ENCODE results near the gene NCOA1.

Gene NCOA1

DNA sequence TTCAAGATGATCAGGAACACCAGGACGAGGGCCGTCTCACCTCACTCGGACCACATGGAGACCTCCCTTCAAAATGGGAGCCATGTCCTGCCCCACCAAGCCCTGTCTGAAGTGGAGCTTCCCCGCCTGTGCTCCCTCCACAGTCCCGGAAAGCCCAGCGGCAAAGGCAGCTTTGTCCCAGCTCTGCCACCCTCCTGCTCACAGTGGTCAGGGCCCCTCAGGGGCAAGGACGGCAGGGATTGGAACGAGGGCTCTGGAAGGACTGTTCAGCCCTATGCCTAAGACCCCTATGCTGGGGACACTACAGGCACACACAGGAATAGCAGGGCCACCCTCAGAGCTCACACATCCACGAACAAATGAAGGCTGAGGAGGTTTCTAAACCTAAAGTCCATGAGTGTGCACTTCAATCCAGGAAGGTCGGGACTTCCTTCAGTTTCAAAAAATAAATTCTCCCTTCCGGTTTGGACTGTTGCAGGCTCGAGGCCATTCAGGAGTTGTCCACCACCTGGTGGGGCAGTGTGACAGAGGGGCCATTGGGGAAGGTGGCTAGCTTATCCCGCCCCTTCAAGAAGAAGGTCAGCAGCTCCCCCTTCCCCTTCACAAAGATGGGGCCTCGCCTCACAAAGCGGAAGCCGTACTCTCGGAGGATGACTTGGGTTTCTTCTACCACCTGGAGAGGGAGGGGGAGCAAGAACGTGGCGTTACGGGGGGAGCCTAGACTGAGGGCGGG, 328.6 kb downstream of the NCOA1 start:
- no peak for DNase-seq (ENCODE audit: low read depth)
- no peak overlapping the region for H3K4me3 ChIP-seq (ENCODE audit: low read length)

DNA sequence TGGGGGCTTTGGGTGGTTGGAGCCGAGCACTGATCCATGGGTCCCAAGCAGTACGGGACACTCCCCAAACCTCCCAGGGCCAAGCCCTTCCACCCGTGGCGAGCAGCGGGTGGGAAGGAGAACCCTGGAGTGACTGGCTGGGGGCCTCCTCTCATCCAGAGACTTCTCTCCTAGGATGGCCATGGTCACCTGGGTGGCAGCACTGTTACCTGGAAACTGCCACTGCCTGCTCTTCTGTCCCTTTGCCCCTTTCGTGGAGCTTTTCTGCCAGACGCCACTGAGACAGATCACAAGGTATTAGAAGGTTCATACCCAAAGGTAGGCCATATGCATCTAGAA, 329.1 kb downstream of the NCOA1 start:
- no peak overlapping the region for H3K4me3 ChIP-seq (ENCODE audit: low read length)
- TF ChIP-seq, protein P1, sequence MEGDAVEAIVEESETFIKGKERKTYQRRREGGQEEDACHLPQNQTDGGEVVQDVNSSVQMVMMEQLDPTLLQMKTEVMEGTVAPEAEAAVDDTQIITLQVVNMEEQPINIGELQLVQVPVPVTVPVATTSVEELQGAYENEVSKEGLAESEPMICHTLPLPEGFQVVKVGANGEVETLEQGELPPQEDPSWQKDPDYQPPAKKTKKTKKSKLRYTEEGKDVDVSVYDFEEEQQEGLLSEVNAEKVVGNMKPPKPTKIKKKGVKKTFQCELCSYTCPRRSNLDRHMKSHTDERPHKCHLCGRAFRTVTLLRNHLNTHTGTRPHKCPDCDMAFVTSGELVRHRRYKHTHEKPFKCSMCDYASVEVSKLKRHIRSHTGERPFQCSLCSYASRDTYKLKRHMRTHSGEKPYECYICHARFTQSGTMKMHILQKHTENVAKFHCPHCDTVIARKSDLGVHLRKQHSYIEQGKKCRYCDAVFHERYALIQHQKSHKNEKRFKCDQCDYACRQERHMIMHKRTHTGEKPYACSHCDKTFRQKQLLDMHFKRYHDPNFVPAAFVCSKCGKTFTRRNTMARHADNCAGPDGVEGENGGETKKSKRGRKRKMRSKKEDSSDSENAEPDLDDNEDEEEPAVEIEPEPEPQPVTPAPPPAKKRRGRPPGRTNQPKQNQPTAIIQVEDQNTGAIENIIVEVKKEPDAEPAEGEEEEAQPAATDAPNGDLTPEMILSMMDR (conservative IDR thresholded peaks at IDR 0.05; ENCODE audit: low read length), result no peak
- DNase-seq (ENCODE audit: low read depth), result no peak

More for the DNA sequence above, 328.6 kb downstream of the NCOA1 start:
- TF ChIP-seq, protein P1 (conservative IDR thresholded peaks at IDR 0.05; ENCODE audit: low read length), result no peak
